GM18511 (cell line): ENCODE results near the gene MDM2.

Experiments used
- ATAC-seq: cut with Tn5 transposase; IDR thresholded peaks from one replicate; pipeline ENCODE4 v1.9.1; 2021; ENCODE audit warnings: mild to moderate bottlenecking, moderate library complexity; ENCODE audit not compliant: unreplicated experiment

MDM2 gene

GRCh38 chr12:68896881-68897540, 89.0 kb downstream of the MDM2 start:
- no peak for ATAC-seq

- no peak for ATAC-seq
Measured at GRCh38 chr12:68899251-68899771, 91.3 kb downstream of the MDM2 start.

GRCh38 chr12:68900241-68900640, 92.3 kb downstream of the MDM2 start:
- ATAC-seq: no peak
